DOHH2 (cell line): ENCODE measurements around the gene IFNA13.
A peak's percentile ranks its signal among the peaks of the same experiment; 100 is the strongest.

ENCODE experiments used
- H3F3A ChIP-seq: fragments of 200-600 bp; sonication (generic), shearing (Covaris generic); 2 replicates; pipeline ENCODE4 v1.6.0; 2016; ENCODE audit warnings: antibody characterized with exemption, mild to moderate bottlenecking; ENCODE audit not compliant: control insufficient read depth, insufficient read depth
- H3K27ac ChIP-seq: fragments of 200-600 bp; sonication (generic); 2 replicates; pipeline ENCODE4 v1.5.1; 2014; ENCODE audit warnings: low read depth, mild to moderate bottlenecking, low read length, moderate library complexity
- H3K27me3 ChIP-seq: fragments of 200-600 bp; sonication (generic); 2 replicates; pipeline ENCODE4 v1.6.1; 2014; ENCODE audit warnings: mild to moderate bottlenecking, low read length, mixed read lengths; ENCODE audit not compliant: control insufficient read depth
- H3K36me3 ChIP-seq: fragments of 200-600 bp; sonication (generic); 2 replicates; pipeline ENCODE4 v1.6.1; 2014; ENCODE audit warnings: mild to moderate bottlenecking, low read length, moderate library complexity, mixed read lengths; ENCODE audit not compliant: control insufficient read depth
- H3K4me1 ChIP-seq: fragments of 200-600 bp; sonication (generic); 2 replicates; pipeline ENCODE4 v1.6.1; 2014; ENCODE audit warnings: mild to moderate bottlenecking, low read length, mixed read lengths; ENCODE audit not compliant: control insufficient read depth
- H3K4me2 ChIP-seq: fragments of 200-600 bp; sonication (generic); 2 replicates; pipeline ENCODE4 v1.6.0; 2014; ENCODE audit warnings: mild to moderate bottlenecking, low read length, moderate library complexity
- H3K4me3 ChIP-seq: fragments of 200-600 bp; sonication (generic); 2 replicates; pipeline ENCODE4 v1.5.1; 2014; ENCODE audit warnings: mild to moderate bottlenecking, low read length, mixed read lengths
- H3K79me2 ChIP-seq: fragments of 200-600 bp; sonication (generic); 2 replicates; pipeline ENCODE4 v1.6.1; 2014; ENCODE audit warnings: mild to moderate bottlenecking, low read length, mixed read lengths; ENCODE audit not compliant: control insufficient read depth
- H3K9me2 ChIP-seq: fragments of 200-600 bp; sonication (generic); replicated peaks from 2 replicates; pipeline ENCODE4 v1.6.1; 2014; ENCODE audit warnings: mild to moderate bottlenecking, low read length, mixed read lengths; ENCODE audit not compliant: control insufficient read depth
- H3K9me3 ChIP-seq: fragments of 200-600 bp; sonication (generic); 2 replicates; pipeline ENCODE4 v1.6.1; 2014; ENCODE audit warnings: antibody characterized with exemption, low read length, mixed read lengths; ENCODE audit not compliant: control insufficient read depth, insufficient read depth
- H4K20me1 ChIP-seq: fragments of 200-600 bp; sonication (generic); 2 replicates; pipeline ENCODE4 v1.6.0; 2014; ENCODE audit warnings: low read depth, mild to moderate bottlenecking, antibody characterized with exemption, low read length, moderate library complexity; ENCODE audit not compliant: control insufficient read depth, insufficient read depth
- CTCF ChIP-seq: fragments of 200-600 bp; sonication (generic); IDR thresholded peaks from one replicate; pipeline ENCODE4 v1.5.1; 2014; ENCODE audit warnings: antibody characterized with exemption, mild to moderate bottlenecking, low read depth, low read length; ENCODE audit not compliant: poor library complexity, severe bottlenecking
- EZH2phosphoT487 ChIP-seq: fragments of 200-600 bp; sonication (generic); IDR thresholded peaks from 2 replicates; pipeline ENCODE4 v1.6.1; 2017; ENCODE audit warnings: borderline replicate concordance, mild to moderate bottlenecking, antibody characterized with exemption, low read length, moderate library complexity, mixed read lengths

Gene IFNA13

GRCh38 chr9:21333226-21333625 is 34.6 kb downstream of the IFNA13 start:
- no peak for TF ChIP-seq CTCF
- no peak for TF ChIP-seq EZH2phosphoT487
- H3K79me2 ChIP-seq, result peaks cover 68% of the 10 kb centered on the region
- H3K36me3 ChIP-seq, result peaks cover 48% of the 10 kb centered on the region
- H3K9me2 ChIP-seq, result no peaks in the 10 kb centered on the region
- 0 out of 2 replicates have a peak, but pooled peaks cover 4% of the 10 kb centered on the region for H3K27me3 ChIP-seq
- peak overlapping the region; percentile 93 for H3K4me3 ChIP-seq
- peak overlapping the region; percentile 85 for H3K4me2 ChIP-seq
- H3K4me1 ChIP-seq, result peaks cover 40% of the 10 kb centered on the region
- H3K9me3 ChIP-seq, result no peaks in the 10 kb centered on the region
- peaks cover 13% of the 10 kb centered on the region; the same call in 1 of the 2 replicates for H4K20me1 ChIP-seq
- no peaks in the 10 kb centered on the region for H3F3A ChIP-seq
- H3K27ac ChIP-seq, result no peak overlapping the region

GRCh38 chr9:21331676-21332402 is 36.0 kb downstream of the IFNA13 start:
- Histone ChIP-seq H3K9me2 (no peaks in the 10 kb centered on the region), H3K4me1 (peaks cover 40% of the 10 kb centered on the region), H3F3A (peaks cover 4% of the 10 kb centered on the region; the same call in 1 of the 2 replicates), H3K27ac (no peak overlapping the region), H3K27me3 (no peaks in the 10 kb centered on the region), H4K20me1 (peaks cover 19% of the 10 kb centered on the region; the same call in 1 of the 2 replicates), H3K4me3 (peak overlapping the region; percentile 5; the same call in 1 of the 2 replicates), H3K36me3 (peaks cover 48% of the 10 kb centered on the region), H3K79me2 (peaks cover 81% of the 10 kb centered on the region), H3K4me2 (peak overlapping the region; percentile 85), H3K9me3 (no peaks in the 10 kb centered on the region)
- no peak for TF ChIP-seq CTCF
- TF ChIP-seq EZH2phosphoT487, result no peak

GRCh38 chr9:21326526-21327139 is 41.2 kb downstream of the IFNA13 start:
- H3K9me3 ChIP-seq, result no peaks in the 10 kb centered on the region
- H3K4me2 ChIP-seq, result no peak overlapping the region
- H4K20me1 ChIP-seq, result peaks cover 10% of the 10 kb centered on the region; the same call in 1 of the 2 replicates
- H3K9me2 ChIP-seq, result no peaks in the 10 kb centered on the region
- H3K4me1 ChIP-seq, result peaks cover 2% of the 10 kb centered on the region
- no peaks in the 10 kb centered on the region for H3K27me3 ChIP-seq
- TF ChIP-seq EZH2phosphoT487, result no peak
- TF ChIP-seq CTCF, result peak; percentile 66
- H3K79me2 ChIP-seq, result peaks cover 57% of the 10 kb centered on the region
- H3K36me3 ChIP-seq, result peaks cover 41% of the 10 kb centered on the region
- H3F3A ChIP-seq, result peaks cover 5% of the 10 kb centered on the region; the same call in 1 of the 2 replicates
- no peak overlapping the region for H3K27ac ChIP-seq
- H3K4me3 ChIP-seq, result no peak overlapping the region
